H1 (cell line): ENCODE measurements around the gene USH1G. TPM values are rescaled to one million over a fixed set of nuclear protein-coding genes. Genes with fewer than 3 reads are reported as not detected.

Experiments used
- CTCF ChIA-PET: fragments of 300-600 bp; sonication (Branson Sonifier 250); formaldehyde crosslinking; loops from one replicate; lab custom pipeline; 2021; ENCODE audit not compliant: partially characterized antibody; lab: Charles Lee
- POLR2A ChIA-PET: fragments of 300-600 bp; sonication (Branson Sonifier 250); formaldehyde crosslinking; loops from one replicate; lab custom pipeline; 2021; ENCODE audit warnings: inconsistent platforms; ENCODE audit not compliant: partially characterized antibody; lab: Charles Lee
- DNase-seq, 2 experiments: peaks; one replicate each; pipeline versions ENCODE4 v3.0.0 to v3.0.0-alpha.2; 2010 to 2022; ENCODE audit warnings: low spot score in 2 of 2, low read depth in 1 of 2, mixed read lengths in 1 of 2
- FAIRE-seq: peaks from 2 replicates; lab custom pipeline; 2011; peaks lifted over from hg19 to GRCh38; lab: Jason Lieb, UNC
- H2AFZ ChIP-seq: 2 replicates; pipeline ENCODE4 v1.8.1; 2012; ENCODE audit warnings: low read length, inconsistent platforms
- H2AK5ac ChIP-seq: 2 replicates; pipeline ENCODE4 v1.6.1; 2013; ENCODE audit warnings: low read depth, low read length
- H2BK120ac ChIP-seq: replicated peaks from 2 replicates; pipeline ENCODE3; 2013; ENCODE audit warnings: low read depth, low read length, inconsistent platforms
- H2BK12ac ChIP-seq: 2 replicates; pipeline ENCODE4 v1.6.1; 2013; ENCODE audit warnings: low read depth, low read length
- H2BK15ac ChIP-seq: 2 replicates; pipeline ENCODE4 v1.6.1; 2013; ENCODE audit warnings: low read length
- H2BK20ac ChIP-seq: 2 replicates; pipeline ENCODE4 v1.6.1; 2013; ENCODE audit warnings: low read length
- H2BK5ac ChIP-seq: 2 replicates; pipeline ENCODE4 v1.6.1; 2013; ENCODE audit warnings: low read depth, low read length
- H3K14ac ChIP-seq: 2 replicates; pipeline ENCODE4 v1.6.1; 2013; ENCODE audit warnings: inconsistent platforms; ENCODE audit not compliant: insufficient read length
- H3K18ac ChIP-seq: 2 replicates; pipeline ENCODE4 v1.6.1; 2013; ENCODE audit warnings: low read length; ENCODE audit errors: extremely low read depth
- H3K23ac ChIP-seq: 2 replicates; pipeline ENCODE4 v1.6.1; 2013; ENCODE audit warnings: inconsistent platforms; ENCODE audit not compliant: insufficient read length
- H3K23me2 ChIP-seq: 2 replicates; pipeline ENCODE4 v1.6.1; 2013; ENCODE audit warnings: low read depth, low read length
- H3K27ac ChIP-seq: 2 replicates; pipeline ENCODE4 v1.6.1; 2011; ENCODE audit warnings: low read depth, low read length, inconsistent platforms
- H3K27me3 ChIP-seq, 4 experiments: replicated peaks in 1 of 4; 1 replicate in 1 of 4; 2 replicates in 3 of 4; pipeline versions ENCODE4 v1.6.1 to v1.8.1; 2011 to 2013; ENCODE audit warnings: low read length in 3 of 4, mild to moderate bottlenecking in 3 of 4, inconsistent platforms in 2 of 4, mixed read lengths in 2 of 4, moderate library complexity in 1 of 4; ENCODE audit not compliant: control insufficient read depth in 3 of 4, insufficient read depth in 3 of 4; ENCODE audit errors: extremely low read depth in 1 of 4
- H3K36me3 ChIP-seq, 4 experiments: 2 replicates each; pipeline versions ENCODE4 v1.6.1 to v1.8.1; 2011 to 2013; ENCODE audit warnings: mild to moderate bottlenecking in 4 of 4, low read length in 3 of 4, moderate library complexity in 2 of 4, control low read depth in 1 of 4, inconsistent platforms in 1 of 4; ENCODE audit not compliant: insufficient read depth in 4 of 4, control insufficient read depth in 2 of 4
- H3K4ac ChIP-seq: replicated peaks from 2 replicates; pipeline ENCODE3; 2013; ENCODE audit warnings: low read length, low read depth, mixed read lengths, inconsistent platforms; ENCODE audit not compliant: insufficient read length
- H3K4me1 ChIP-seq, 4 experiments: replicated peaks in 1 of 4; 1 replicate in 1 of 4; 2 replicates in 3 of 4; pipeline versions ENCODE4 v1.6.1 to v1.8.1; 2011 to 2013; ENCODE audit warnings: low read length in 3 of 4, inconsistent platforms in 2 of 4, mixed read lengths in 1 of 4; ENCODE audit not compliant: insufficient read depth in 4 of 4, control insufficient read depth in 3 of 4
- H3K4me2 ChIP-seq, 2 experiments: 2 replicates each; pipeline versions ENCODE4 v1.6.1 to v1.8.1; 2011 to 2013; ENCODE audit warnings: low read depth in 2 of 2, low read length in 2 of 2, control low read depth in 1 of 2, inconsistent platforms in 1 of 2, mild to moderate bottlenecking in 1 of 2; ENCODE audit not compliant: insufficient read depth in 1 of 2
- H3K4me3 ChIP-seq, 4 experiments: fragments of 200-600, 300-600 bp in 1 of 4; sonication (generic), shearing (Covaris generic), sonication (Bioruptor Twin) in 1 of 4; 2 replicates each; pipeline versions ENCODE4 v1.5.1 to v1.8.1; 2011 to 2016; ENCODE audit warnings: low read length in 4 of 4, low read depth in 3 of 4, control low read depth in 2 of 4, inconsistent platforms in 2 of 4, mild to moderate bottlenecking in 2 of 4, mixed read lengths in 1 of 4, moderate library complexity in 1 of 4; ENCODE audit not compliant: insufficient read depth in 2 of 4; ENCODE audit errors: extremely low read depth in 1 of 4
- H3K56ac ChIP-seq: replicated peaks from 2 replicates; pipeline ENCODE3; 2013; ENCODE audit warnings: low read depth, mild to moderate bottlenecking, mixed read lengths, low read length, inconsistent platforms; ENCODE audit not compliant: insufficient read length
- H3K79me1 ChIP-seq: 2 replicates; pipeline ENCODE4 v1.6.1; 2013; ENCODE audit warnings: low read depth, low read length, control low read depth
- H3K79me2 ChIP-seq, 2 experiments: 2 replicates each; pipeline versions ENCODE4 v1.6.1 to v1.8.1; 2012 to 2013; ENCODE audit warnings: low read length in 2 of 2, mild to moderate bottlenecking in 2 of 2, inconsistent platforms in 1 of 2; ENCODE audit not compliant: insufficient read depth in 2 of 2, control insufficient read depth in 1 of 2
- H3K9ac ChIP-seq, 4 experiments: replicated peaks in 1 of 4; 1 replicate in 1 of 4; 2 replicates in 3 of 4; pipeline versions ENCODE4 v1.6.1 to v1.8.1; 2011 to 2013; ENCODE audit warnings: low read depth in 3 of 4, low read length in 3 of 4, control low read depth in 2 of 4, mild to moderate bottlenecking in 2 of 4, moderate library complexity in 2 of 4, inconsistent platforms in 1 of 4; ENCODE audit errors: extremely low read depth in 1 of 4
- H3K9me3 ChIP-seq, 2 experiments: 2 replicates each; pipeline versions ENCODE4 v1.6.1 to v1.8.1; 2012 to 2013; ENCODE audit warnings: mild to moderate bottlenecking in 2 of 2, moderate library complexity in 2 of 2, control low read depth in 1 of 2, inconsistent platforms in 1 of 2, low read depth in 1 of 2, low read length in 1 of 2, mixed read lengths in 1 of 2; ENCODE audit not compliant: insufficient read depth in 2 of 2
- H4K20me1 ChIP-seq, 2 experiments: replicated peaks in 1 of 2; 2 replicates each; pipeline versions ENCODE3 to v1.8.1; 2011 to 2013; ENCODE audit warnings: inconsistent platforms in 2 of 2, low read length in 2 of 2, mild to moderate bottlenecking in 1 of 2; ENCODE audit not compliant: insufficient read depth in 2 of 2, control insufficient read depth in 1 of 2
- H4K5ac ChIP-seq: 2 replicates; pipeline ENCODE4 v1.6.1; 2013; ENCODE audit warnings: low read length, low read depth, mixed read lengths, inconsistent platforms; ENCODE audit not compliant: insufficient read length
- H4K8ac ChIP-seq: 2 replicates; pipeline ENCODE4 v1.8.0; 2013; ENCODE audit warnings: mild to moderate bottlenecking, moderate library complexity, low read length, inconsistent platforms; ENCODE audit not compliant: insufficient read depth; ENCODE audit errors: extremely low read depth
- H4K91ac ChIP-seq: replicated peaks from 2 replicates; pipeline ENCODE3; 2013; ENCODE audit warnings: low read length, mixed read lengths, inconsistent platforms; ENCODE audit not compliant: insufficient read length
- BACH1 ChIP-seq: IDR thresholded peaks from 2 replicates; pipeline ENCODE4 v1.6.1; 2012; ENCODE audit warnings: low read length, improper control_type of control experiment
- BCL11A ChIP-seq, 2 experiments: IDR thresholded peaks; one replicate each; pipeline ENCODE4 v1.6.1; 2011; ENCODE audit warnings: low read depth in 2 of 2, low read length in 2 of 2, mild to moderate bottlenecking in 2 of 2
- CREB1 ChIP-seq: IDR thresholded peaks from 2 replicates; pipeline ENCODE4 v1.6.1; 2012; ENCODE audit warnings: inconsistent platforms
- GTF2F1 ChIP-seq: IDR thresholded peaks from 2 replicates; pipeline ENCODE4 v1.6.1; 2012; ENCODE audit warnings: low read depth, low read length, improper control_type of control experiment, borderline replicate concordance
- SUZ12 ChIP-seq: fragments of 200-600 bp; sonication (generic); IDR thresholded peaks from 2 replicates; pipeline ENCODE4 v1.6.1; 2012; ENCODE audit warnings: mild to moderate bottlenecking, inconsistent platforms, low read length, moderate library complexity, mixed read lengths
- ZNF274 ChIP-seq: IDR thresholded peaks from 2 replicates; pipeline ENCODE4 v1.7.0; 2012; ENCODE audit warnings: low read length, borderline replicate concordance; ENCODE audit errors: extremely low read depth
- WGBS, 2 experiments: shearing (Covaris generic) in 1 of 2; methylation state at CpG; one replicate each; pipeline versions ENCODE4 v1.1.6 to v1.1.7; 2013 to 2015; ENCODE audit warnings: low lambda C conversion rate in 2 of 2, mixed read lengths in 2 of 2, inconsistent platforms in 1 of 2, low coverage in 1 of 2, missing lambda C conversion rate in 1 of 2; ENCODE audit not compliant: insufficient replicate concordance in 2 of 2, insufficient coverage in 1 of 2, insufficient read length in 1 of 2; ENCODE audit errors: extremely low coverage in 1 of 2, missing lambda C conversion rate in 1 of 2; 5-methylcytosine and 5-hydroxymethylcytosine counted together
- polyA plus RNA-seq, 7 experiments: library from polyadenylated mRNA; depleted of rRNA in 3 of 7; stranded (reverse) in 5 of 7; unstranded in 2 of 7; fragments of >200 nt in 5 of 7; fragments of 200-250 nt in 2 of 7; gene quantifications; 1 replicate in 5 of 7; 2 replicates in 1 of 7; 4 replicates in 1 of 7; pipeline versions ENCODE4 v1.2.1 to v1.2.3, GENCODE V29; 2011 to 2013; ENCODE audit warnings: missing spikeins in 2 of 7, mixed read lengths in 2 of 7
- total RNA-seq: library from RNA; stranded (reverse); fragmentation: NEBNext Ultra II Directional; extraction: Animal tissue kit (Norgen Biotek cat#: 25700); gene quantifications from 2 replicates; pipeline ENCODE4 v1.2.1, GENCODE V29; 2021
- TF ChIP-seq, protein P1 (sequence below): IDR thresholded peaks from 2 replicates; pipeline ENCODE4 v1.6.1; 2011; ENCODE audit warnings: low read length, improper control_type of control experiment

Gene USH1G
- total and polyA plus RNA-seq, 2 of the 8 experiments (the other 6 are each of a cell fraction or from before 2014, with no cell fraction given) = 1.6 to 4.3 TPM

- no peak for TF ChIP-seq CREB1
- no peak for TF ChIP-seq BACH1
- TF ChIP-seq, protein P1, sequence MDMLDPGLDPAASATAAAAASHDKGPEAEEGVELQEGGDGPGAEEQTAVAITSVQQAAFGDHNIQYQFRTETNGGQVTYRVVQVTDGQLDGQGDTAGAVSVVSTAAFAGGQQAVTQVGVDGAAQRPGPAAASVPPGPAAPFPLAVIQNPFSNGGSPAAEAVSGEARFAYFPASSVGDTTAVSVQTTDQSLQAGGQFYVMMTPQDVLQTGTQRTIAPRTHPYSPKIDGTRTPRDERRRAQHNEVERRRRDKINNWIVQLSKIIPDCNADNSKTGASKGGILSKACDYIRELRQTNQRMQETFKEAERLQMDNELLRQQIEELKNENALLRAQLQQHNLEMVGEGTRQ = no peak
- no peak for TF ChIP-seq SUZ12
- no peak for TF ChIP-seq ZNF274
- TF ChIP-seq BCL11A (IDR thresholded peaks at IDR 0.05; ENCODE audit: low read depth in 2 of 2, low read length in 2 of 2) = no peak
- TF ChIP-seq GTF2F1 = no peak
- peaks cover 10% of the 10 kb centered on the region; the same call in 1 of the 2 replicates for H3K23me2 ChIP-seq
- peaks cover 0 to 15% (median 9%) of the 10 kb centered on the region in 4 experiments; a peak in 6 of 7 replicates for H3K4me1 ChIP-seq
- H2BK20ac ChIP-seq = no peak overlapping the region
- no peak overlapping the region for H2AK5ac ChIP-seq
- no peak overlapping the region for H3K23ac ChIP-seq
- DNase-seq (no peak), FAIRE-seq (no peak)
- H4K8ac ChIP-seq = no peak overlapping the region
- peaks cover 17 to 43% (median 37%) of the 10 kb centered on the region in 4 experiments for H3K27me3 ChIP-seq
- no peak overlapping the region for H2BK12ac ChIP-seq
- peak overlapping the region; percentile 84 to 87 for H3K4me2 ChIP-seq
- H3K27ac ChIP-seq = no peak overlapping the region
- no peaks in the 10 kb centered on the region for H3K79me1 ChIP-seq
- no peak overlapping the region for H3K4ac ChIP-seq
- H2BK120ac ChIP-seq = no peak overlapping the region
- no peak overlapping the region for H4K91ac ChIP-seq
- H4K5ac ChIP-seq = peak overlapping the region; percentile 6
- peak overlapping the region; percentile 46; the same call in 1 of the 2 replicates for H2BK15ac ChIP-seq
- H3K9ac ChIP-seq = peak overlapping the region in 1 of 4 experiments; percentile 43; a peak in 2 of 7 replicates
- H3K36me3 ChIP-seq = no peaks in the 10 kb centered on the region
- H3K79me2 ChIP-seq = no peaks in the 10 kb centered on the region
- H2AFZ ChIP-seq = no peak overlapping the region
- H3K14ac ChIP-seq = no peak overlapping the region
- POLR2A ChIA-PET = interaction anchor here (0.9 to 6.5 kb wide), 10 partner anchors 8 to 75 kb away, joined by 3 to 48 read pairs (median 4); partner anchors contain the start of genes ATP5PD, CDR2L and MRPL58
- CTCF ChIA-PET = interaction anchor here (0.6 to 19.8 kb wide), 6 partner anchors 9 to 69 kb away, joined by 4 to 345 read pairs (median 16); partner anchors contain the start of gene MRPL58
- peak overlapping the region; percentile 37 to 92 (median 52) for H3K4me3 ChIP-seq
- no peak overlapping the region for H2BK5ac ChIP-seq
- no peak overlapping the region for H3K56ac ChIP-seq
- H3K9me3 ChIP-seq = no peaks in the 10 kb centered on the region
- WGBS, 2 experiments = 14% methylated on average over 9 of the region's 9 CpGs; no CpG with 5 or more reads in 1 of the 2 experiments
- H4K20me1 ChIP-seq = no peaks in the 10 kb centered on the region
- H3K18ac ChIP-seq = peak overlapping the region; percentile 48; the same call in 1 of the 2 replicates
Measured at GRCh38 chr17:74971842-74972106, 48.7 kb upstream of the USH1G start.
